ENCODE results near the gene ZBTB18.

The ZBTB18 gene

DNA sequence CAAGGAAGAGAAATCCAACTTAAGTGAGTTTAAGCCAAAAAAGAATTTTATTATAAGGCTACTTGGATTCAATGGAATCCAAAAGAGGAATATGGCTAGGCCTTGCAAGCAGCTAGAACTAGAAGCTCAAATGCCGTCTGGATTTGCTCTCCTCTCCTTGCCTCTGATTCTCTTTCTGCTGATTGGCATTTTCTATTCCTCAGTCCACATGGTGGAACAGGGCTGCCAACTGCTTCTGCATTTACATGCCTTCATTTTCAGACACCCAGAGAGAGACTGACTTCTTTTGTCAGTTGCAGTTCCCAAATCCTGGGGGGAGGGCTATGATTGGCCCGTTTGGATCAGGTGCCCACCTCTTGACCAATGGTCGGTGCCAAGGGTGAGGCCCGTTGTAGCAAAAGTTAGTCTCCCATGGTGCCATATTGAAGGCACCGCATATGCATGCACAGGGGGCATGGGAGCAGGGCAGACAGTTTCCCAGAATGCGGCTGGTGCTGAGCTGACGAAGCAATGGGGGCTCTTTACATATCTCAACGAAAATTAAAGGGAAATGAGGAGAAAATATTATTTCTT lies 18.3 kb downstream of the ZBTB18 start:
- Histone ChIP-seq H3K27ac (no peak overlapping the region), H3K4me3 (no peak overlapping the region)
- no peak for TF ChIP-seq CTCF (IDR thresholded peaks at IDR 0.05)
- no peak for DNase-seq (ENCODE audit: low spot score)

- H3K4me3 ChIP-seq: peak overlapping the region; percentile 15
- H3K27ac ChIP-seq: no peak overlapping the region
- no peak for DNase-seq (ENCODE audit: low spot score)
- TF ChIP-seq CTCF (IDR thresholded peaks at IDR 0.05): no peak
Observed at GRCh38 chr1:244074559-244075171, 23.6 kb downstream of the ZBTB18 start.

- DNase-seq (ENCODE audit: low spot score): no peak
- H3K4me3 ChIP-seq: peak overlapping the region; percentile 15
- H3K27ac ChIP-seq: no peak overlapping the region
- no peak for TF ChIP-seq CTCF (IDR thresholded peaks at IDR 0.05)
Observed at GRCh38 chr1:244075247-244075722, 24.2 kb downstream of the ZBTB18 start.

- Histone ChIP-seq H3K27ac (no peak overlapping the region), H3K4me3 (no peak overlapping the region)
- TF ChIP-seq CTCF (IDR thresholded peaks at IDR 0.05): no peak
- DNase-seq (ENCODE audit: low spot score): no peak
Observed at GRCh38 chr1:244076740-244077139, 25.7 kb downstream of the ZBTB18 start.

DNA sequence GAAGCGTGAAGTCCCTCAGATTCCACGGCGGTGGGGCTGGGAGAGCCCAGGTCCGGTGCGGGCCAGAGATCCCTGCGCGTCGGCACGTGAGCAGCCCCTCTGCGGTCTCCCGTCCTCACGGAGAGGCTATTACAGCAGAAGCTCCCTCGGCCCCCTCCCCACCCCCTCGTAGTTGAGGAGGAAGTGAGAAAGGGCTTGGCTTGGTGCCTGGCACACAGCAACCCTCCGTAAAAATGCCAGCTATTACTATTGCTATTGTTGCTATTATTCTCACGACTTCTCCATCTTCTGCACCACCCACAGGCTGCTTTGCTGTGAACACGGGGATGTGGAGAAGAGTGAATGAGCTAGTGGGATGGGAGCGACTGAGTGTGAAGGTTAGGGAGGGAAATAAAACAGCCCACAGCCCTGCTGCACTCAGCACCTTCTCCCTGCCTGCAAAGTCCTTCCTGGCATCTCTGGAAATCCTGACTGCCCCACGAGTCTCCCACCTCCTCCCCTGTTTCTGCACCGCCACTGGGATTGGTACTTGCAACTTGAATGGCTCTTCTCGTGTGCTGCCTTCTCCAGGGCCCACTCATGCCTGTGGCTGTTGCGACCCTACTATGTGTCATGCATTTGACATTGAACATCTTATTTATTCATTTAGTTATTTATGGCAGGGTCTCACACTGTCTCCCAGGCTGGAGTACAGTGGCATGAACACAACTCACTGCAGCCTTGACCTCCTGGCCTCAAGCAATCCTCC lies 26.6 kb downstream of the ZBTB18 start:
- no peak for TF ChIP-seq CTCF (IDR thresholded peaks at IDR 0.05)

DNA sequence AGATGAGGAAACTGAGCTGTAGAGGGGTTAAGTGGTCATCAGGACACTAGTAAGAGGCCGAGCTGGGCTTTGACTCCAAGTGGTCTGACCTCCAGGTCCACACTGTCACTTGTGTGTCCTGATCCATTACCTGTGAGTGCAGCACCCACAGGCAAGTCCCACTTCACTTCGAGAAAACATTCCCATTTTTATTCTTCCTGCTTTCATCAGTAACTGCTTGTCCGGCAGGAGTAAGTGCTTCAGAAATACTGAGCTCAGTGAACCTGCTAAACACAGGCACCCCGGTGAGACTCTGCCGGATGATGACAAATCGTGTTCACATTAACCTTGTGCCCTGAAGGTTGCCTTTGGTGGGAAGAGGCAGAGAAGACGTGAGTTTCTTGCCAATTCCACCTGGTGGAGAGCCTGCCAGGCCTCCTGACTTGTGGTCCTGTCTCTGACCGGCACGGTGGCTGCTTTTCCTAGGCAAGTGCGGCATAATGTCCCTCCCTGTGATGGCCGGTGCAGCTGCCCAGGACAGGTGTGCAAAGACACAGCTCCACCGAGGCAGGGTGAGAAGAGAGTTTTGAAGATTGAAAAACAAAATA lies 29.4 kb downstream of the ZBTB18 start:
- H3K4me3 ChIP-seq: no peak overlapping the region
- TF ChIP-seq CTCF (IDR thresholded peaks at IDR 0.05): no peak
- H3K27ac ChIP-seq: no peak overlapping the region
- no peak for DNase-seq (ENCODE audit: low spot score)

More for the DNA sequence above, 26.6 kb downstream of the ZBTB18 start:
- DNase-seq (ENCODE audit: low spot score): no peak
- Histone ChIP-seq H3K27ac (no peak overlapping the region), H3K4me3 (peak overlapping the region; percentile 25)

Measured in coronary artery (tissue), 2 donors.